ENCODE measurements around the gene NKAPD1. TPM values are rescaled to one million over a fixed set of nuclear protein-coding genes. Genes with fewer than 3 reads are reported as not detected.

The NKAPD1 gene
- total RNA-seq, 8 experiments from 2014 or later = 21.8 to 42.5 (median 37.1) TPM

DNA sequence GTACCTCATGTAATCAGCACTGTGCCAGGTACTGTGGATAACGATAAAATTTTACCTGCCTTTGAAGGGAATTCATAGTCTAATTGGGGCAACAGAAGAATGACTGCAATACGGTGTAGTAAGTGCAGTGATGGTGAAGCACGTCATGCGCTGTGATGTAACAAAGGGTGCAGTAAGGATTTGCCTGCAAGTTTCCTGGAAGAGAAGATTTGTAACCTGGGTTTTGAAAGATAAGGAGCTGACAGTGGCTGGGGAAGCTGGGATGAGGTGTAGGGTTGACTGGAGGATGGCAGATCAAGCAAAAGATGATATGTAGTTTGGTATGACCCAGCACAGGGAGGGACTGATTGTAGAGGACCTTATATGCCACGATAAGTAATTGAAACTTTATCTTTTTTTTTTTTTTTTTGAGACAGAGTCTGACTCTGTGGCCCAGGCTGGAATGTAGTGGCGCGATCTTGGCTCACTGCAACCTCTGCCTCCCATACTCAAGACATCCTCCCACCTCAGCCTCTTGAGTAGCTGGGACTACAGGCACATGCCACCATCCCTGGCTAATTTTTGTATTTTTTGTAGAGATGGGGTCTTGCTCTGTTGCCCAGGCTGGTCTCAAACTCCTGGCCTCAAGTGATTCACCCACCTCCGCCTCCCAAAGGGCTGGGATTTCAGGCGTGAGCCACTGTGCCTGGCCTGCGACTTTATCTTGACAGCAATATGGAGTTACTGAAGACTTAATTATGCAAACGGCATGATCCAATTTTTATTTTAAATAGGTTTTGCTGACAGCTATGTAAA is 23.8 kb downstream of the NKAPD1 start:
- ATAC-seq (replicated peaks in 6 of 8) = no peak
- WGBS, 10 experiments = 70 to 98% (median 88%) methylated on average over 3 to 10 of the region's 11 CpGs
- in situ Hi-C loops (cut with MboI; ENCODE audit: low pct_unique_long_range_greater_than_20kb in 2 of 9, low sequenced_read_pairs in 9 of 9, unreplicated experiment in 9 of 9) = loop anchor here in 1 of 9 experiments (25.0 kb wide), 1 partner anchor 164 kb away; the partner anchor contains the start of gene PLET1
- Histone ChIP-seq H3K4me1 (replicated peaks in 1 of 2) (no peaks in the 10 kb centered on the region), H3K27ac (no peak overlapping the region), H3K4me3 (no peak overlapping the region)

GRCh38 chr11:112100462-112100861 is 26.4 kb downstream of the NKAPD1 start:
- in situ Hi-C loops (cut with MboI; ENCODE audit: low pct_unique_long_range_greater_than_20kb in 2 of 9, low sequenced_read_pairs in 9 of 9, unreplicated experiment in 9 of 9) = no loop called here
- Histone ChIP-seq H3K4me3 (no peak overlapping the region), H3K4me1 (replicated peaks in 1 of 2) (no peaks in the 10 kb centered on the region), H3K27ac (no peak overlapping the region)
- ATAC-seq (replicated peaks in 6 of 8) = no peak
- 61 to 100% (median 82%) methylated on average over 1 to 2 of the region's 2 CpGs; no CpG with 5 or more reads in 5 of the 10 experiments for WGBS, 10 experiments

DNA sequence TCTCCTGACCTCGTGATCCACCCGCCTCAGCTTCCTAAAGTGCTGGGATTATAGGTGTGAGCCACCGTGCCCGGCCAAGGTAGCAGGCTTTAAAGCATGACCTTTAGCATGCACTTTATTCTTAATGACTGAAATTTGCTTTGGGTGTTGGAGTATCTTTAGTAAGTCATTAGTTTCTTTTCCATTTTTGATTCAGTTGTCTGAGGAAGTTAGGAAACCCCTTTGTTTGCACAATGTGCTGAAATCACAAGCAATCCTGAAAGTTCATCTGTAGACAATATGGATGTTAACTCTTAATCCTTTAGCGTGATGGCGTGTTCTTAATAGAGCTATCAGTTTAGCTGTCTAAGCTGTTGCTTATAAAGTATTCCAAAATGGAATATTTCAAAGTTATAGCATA is 29.3 kb downstream of the NKAPD1 start:
- H3K4me1 ChIP-seq (replicated peaks in 1 of 2) = no peaks in the 10 kb centered on the region
- H3K4me3 ChIP-seq = no peak overlapping the region
- no peak for ATAC-seq (replicated peaks in 6 of 8)
- H3K27ac ChIP-seq = no peak overlapping the region
- in situ Hi-C loops (cut with MboI; ENCODE audit: low pct_unique_long_range_greater_than_20kb in 2 of 9, low sequenced_read_pairs in 9 of 9, unreplicated experiment in 9 of 9) = no loop called here
- 40 to 100% (median 93%) methylated on average over 1 to 6 of the region's 6 CpGs for WGBS, 10 experiments

- 91 to 100% (median 96%) methylated on average over 4 to 8 of the region's 8 CpGs; no CpG with 5 or more reads in 7 of the 10 experiments for WGBS, 10 experiments
- H3K4me1 ChIP-seq (replicated peaks in 1 of 2) = no peaks in the 10 kb centered on the region
- H3K27ac ChIP-seq = no peak overlapping the region
- in situ Hi-C loops (cut with MboI; ENCODE audit: low pct_unique_long_range_greater_than_20kb in 2 of 9, low sequenced_read_pairs in 9 of 9, unreplicated experiment in 9 of 9) = no loop called here
- no peak overlapping the region for H3K4me3 ChIP-seq
- peak in 1 of 8 experiments; percentile 51 for ATAC-seq (replicated peaks in 6 of 8)
Measured at GRCh38 chr11:112106070-112106469, 32.0 kb downstream of the NKAPD1 start.

DNA sequence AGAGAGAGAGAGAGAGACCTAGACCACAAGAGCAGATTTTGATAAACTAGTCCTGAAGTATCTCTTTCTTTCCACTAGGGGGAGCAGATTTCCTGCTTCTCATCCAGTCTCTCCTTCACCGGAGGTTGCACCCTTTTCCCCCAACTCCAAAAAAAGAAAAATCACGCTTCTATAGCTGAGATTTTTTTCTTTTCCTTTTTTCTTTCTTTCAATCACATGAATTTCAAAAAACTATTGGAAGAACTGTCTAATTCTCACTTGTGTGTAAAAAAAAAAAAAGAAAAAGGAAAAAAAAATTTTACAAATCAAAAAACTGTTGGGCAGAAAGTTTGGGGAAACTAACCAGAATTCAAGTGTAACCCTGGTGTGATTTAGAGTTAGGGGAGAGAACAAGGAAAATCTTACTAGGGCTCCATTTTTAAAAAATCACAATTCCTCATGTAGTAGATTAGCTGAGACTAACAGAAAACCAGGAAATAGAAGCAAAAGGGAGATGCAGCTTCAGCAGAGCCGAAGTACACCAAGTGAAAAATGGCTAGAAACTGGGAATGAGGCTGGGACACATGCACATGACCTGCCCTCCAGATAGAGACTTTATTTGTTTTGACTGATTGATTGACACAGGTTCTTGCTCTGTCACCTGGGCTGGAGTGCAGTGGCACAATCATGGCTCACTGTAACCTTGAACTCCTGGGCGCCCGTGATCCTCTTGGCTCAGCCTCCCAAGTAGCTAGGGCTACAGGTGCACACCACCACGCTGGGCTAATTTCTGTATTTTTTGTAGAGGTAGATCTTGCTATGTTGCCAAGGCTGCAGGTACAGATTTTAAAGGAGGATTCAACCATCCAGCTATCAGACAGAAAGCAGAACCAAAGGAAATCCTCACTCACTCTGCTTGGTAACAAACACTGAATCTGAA is 39.7 kb downstream of the NKAPD1 start:
- Histone ChIP-seq H3K27ac (no peak overlapping the region), H3K4me1 (replicated peaks in 1 of 2) (no peaks in the 10 kb centered on the region), H3K4me3 (no peak overlapping the region)
- WGBS, 10 experiments = 44 to 100% (median 66%) methylated on average over 1 to 6 of the region's 6 CpGs
- in situ Hi-C loops (cut with MboI; ENCODE audit: low pct_unique_long_range_greater_than_20kb in 2 of 9, low sequenced_read_pairs in 9 of 9, unreplicated experiment in 9 of 9) = no loop called here
- peak in 6 of 8 experiments; percentile 51 to 79 (median 65) for ATAC-seq (replicated peaks in 6 of 8)

- in situ Hi-C loops (cut with MboI; ENCODE audit: low pct_unique_long_range_greater_than_20kb in 2 of 9, low sequenced_read_pairs in 9 of 9, unreplicated experiment in 9 of 9) = no loop called here
- no peak overlapping the region for H3K27ac ChIP-seq
- H3K4me1 ChIP-seq (replicated peaks in 1 of 2) = no peaks in the 10 kb centered on the region
- no peak for ATAC-seq (replicated peaks in 6 of 8)
- H3K4me3 ChIP-seq = no peak overlapping the region
- 73 to 100% (median 93%) methylated on average over 2 of the region's 2 CpGs; no CpG with 5 or more reads in 1 of the 10 experiments for WGBS, 10 experiments
Measured at GRCh38 chr11:112114460-112114859, 40.4 kb downstream of the NKAPD1 start.

GRCh38 chr11:112115386-112115785 is 41.3 kb downstream of the NKAPD1 start:
- no peak overlapping the region for H3K4me3 ChIP-seq
- WGBS, 10 experiments = 53 to 100% (median 81%) methylated on average over 1 to 5 of the region's 5 CpGs
- H3K4me1 ChIP-seq (replicated peaks in 1 of 2) = no peaks in the 10 kb centered on the region
- H3K27ac ChIP-seq = no peak overlapping the region
- no peak for ATAC-seq (replicated peaks in 6 of 8)
- in situ Hi-C loops (cut with MboI; ENCODE audit: low pct_unique_long_range_greater_than_20kb in 2 of 9, low sequenced_read_pairs in 9 of 9, unreplicated experiment in 9 of 9) = no loop called here

DNA sequence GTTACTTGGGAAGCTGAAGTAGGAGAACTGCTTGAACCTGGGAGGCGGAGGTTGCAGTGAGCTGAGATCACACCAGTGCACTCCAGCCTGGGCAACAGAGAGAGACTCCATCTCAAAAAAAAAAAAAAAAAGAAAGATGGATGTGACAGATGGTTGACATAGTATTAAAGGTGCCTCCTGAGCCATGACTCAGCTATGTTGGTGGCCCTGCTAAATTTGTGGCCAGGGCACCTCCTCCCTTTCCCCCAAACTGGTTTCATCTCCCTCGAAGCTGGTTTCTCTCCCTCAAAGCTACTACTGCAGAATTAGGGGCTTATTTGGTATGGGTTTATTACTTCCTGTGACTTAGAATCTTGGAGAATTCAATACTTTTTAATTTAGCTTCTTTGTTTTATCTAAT is 44.1 kb downstream of the NKAPD1 start:
- 57 to 100% (median 93%) methylated on average over 1 to 2 of the region's 2 CpGs; no CpG with 5 or more reads in 6 of the 10 experiments for WGBS, 10 experiments
- Histone ChIP-seq H3K27ac (no peak overlapping the region), H3K4me3 (no peak overlapping the region), H3K4me1 (replicated peaks in 1 of 2) (no peaks in the 10 kb centered on the region)
- ATAC-seq (replicated peaks in 6 of 8) = no peak
- in situ Hi-C loops (cut with MboI; ENCODE audit: low pct_unique_long_range_greater_than_20kb in 2 of 9, low sequenced_read_pairs in 9 of 9, unreplicated experiment in 9 of 9) = no loop called here

GRCh38 chr11:112121981-112122615 is 48.0 kb downstream of the NKAPD1 start:
- in situ Hi-C loops (cut with MboI; ENCODE audit: low pct_unique_long_range_greater_than_20kb in 2 of 9, low sequenced_read_pairs in 9 of 9, unreplicated experiment in 9 of 9) = no loop called here
- WGBS, 10 experiments = 74 to 100% (median 93%) methylated on average over 1 to 4 of the region's 5 CpGs; no CpG with 5 or more reads in 1 of the 10 experiments
- H3K4me1 ChIP-seq (replicated peaks in 1 of 2) = no peaks in the 10 kb centered on the region
- H3K4me3 ChIP-seq = no peak overlapping the region
- ATAC-seq (replicated peaks in 6 of 8) = peak in 1 of 8 experiments; percentile 51
- no peak overlapping the region for H3K27ac ChIP-seq

GRCh38 chr11:112123129-112123528 is 49.0 kb downstream of the NKAPD1 start:
- peaks cover 0 to under 1% of the 10 kb centered on the region in 2 donors for H3K4me1 ChIP-seq (replicated peaks in 1 of 2)
- ATAC-seq (replicated peaks in 6 of 8) = peak in 3 of 8 experiments; percentile 20 to 76 (median 44)
- no peak overlapping the region for H3K27ac ChIP-seq
- in situ Hi-C loops (cut with MboI; ENCODE audit: low pct_unique_long_range_greater_than_20kb in 2 of 9, low sequenced_read_pairs in 9 of 9, unreplicated experiment in 9 of 9) = no loop called here
- H3K4me3 ChIP-seq = no peak overlapping the region
- 14 to 100% (median 83%) methylated on average over 1 to 4 of the region's 4 CpGs; no CpG with 5 or more reads in 1 of the 10 experiments for WGBS, 10 experiments

DNA sequence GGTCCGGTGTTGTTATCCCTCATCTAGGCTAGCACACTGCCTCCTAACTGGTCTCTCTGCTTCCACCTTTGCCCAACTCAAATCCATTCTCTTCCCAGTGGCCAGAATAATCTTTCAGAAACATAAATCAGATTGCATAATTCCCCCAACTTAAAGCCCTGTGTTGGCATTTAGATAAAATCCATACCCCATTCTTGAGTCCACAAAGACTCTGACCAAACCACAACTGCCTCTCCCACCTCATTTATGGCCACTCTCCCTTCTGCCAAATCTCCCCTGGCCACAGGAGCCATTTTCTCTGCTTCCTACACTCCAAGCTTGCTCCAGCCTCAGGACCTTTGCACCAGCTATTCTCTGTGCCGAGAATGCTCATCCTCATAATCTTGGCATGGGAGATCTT is 53.0 kb downstream of the NKAPD1 start:
- WGBS, 10 experiments = 57 to 100% (median 100%) methylated on average over 1 of the region's 2 CpGs; no CpG with 5 or more reads in 3 of the 10 experiments
- peaks cover 7 to 9% of the 10 kb centered on the region in 2 donors for H3K4me1 ChIP-seq (replicated peaks in 1 of 2)
- H3K4me3 ChIP-seq = no peak overlapping the region
- in situ Hi-C loops (cut with MboI; ENCODE audit: low pct_unique_long_range_greater_than_20kb in 2 of 9, low sequenced_read_pairs in 9 of 9, unreplicated experiment in 9 of 9) = no loop called here
- no peak overlapping the region for H3K27ac ChIP-seq
- no peak for ATAC-seq (replicated peaks in 6 of 8)

DNA sequence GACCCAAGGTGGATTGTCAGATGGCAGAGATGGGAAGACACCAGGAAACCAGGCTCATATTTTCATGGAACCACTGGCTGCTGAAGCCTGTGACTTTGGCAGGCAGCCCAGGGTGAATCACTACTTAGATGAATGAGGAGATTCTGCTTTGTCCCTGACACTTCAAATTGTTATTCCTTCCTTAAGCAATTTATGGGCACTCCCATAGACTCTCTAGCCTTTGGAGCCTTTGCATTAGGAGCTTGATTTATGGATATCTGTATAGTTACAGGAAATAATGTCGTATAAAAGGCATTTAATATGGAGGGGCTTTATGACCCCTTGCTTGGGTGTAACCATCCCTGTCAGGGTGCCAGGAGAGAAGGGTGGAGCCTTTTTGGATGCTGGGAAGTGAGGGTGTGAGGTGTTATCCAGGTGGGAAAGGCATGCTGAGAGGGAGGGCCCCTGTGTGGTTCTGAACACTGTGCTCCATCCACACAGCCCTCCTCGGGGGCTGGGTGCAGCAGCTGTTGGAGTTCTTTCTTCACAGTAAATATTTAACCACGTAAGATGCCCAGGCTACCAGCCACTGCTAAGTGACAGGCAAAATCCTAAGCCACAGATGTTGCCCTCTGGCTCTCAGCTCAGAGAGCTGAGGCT is 54.5 kb downstream of the NKAPD1 start:
- no peak overlapping the region for H3K4me3 ChIP-seq
- H3K4me1 ChIP-seq (replicated peaks in 1 of 2) = peaks cover 7 to 9% of the 10 kb centered on the region in 2 donors
- peak; percentile 89 to 98 (median 95) for ATAC-seq (replicated peaks in 6 of 8)
- WGBS, 10 experiments = 0 to 20% (median 10%) methylated on average over 1 to 3 of the region's 3 CpGs; no CpG with 5 or more reads in 5 of the 10 experiments
- H3K27ac ChIP-seq = no peak overlapping the region
- in situ Hi-C loops (cut with MboI; ENCODE audit: low pct_unique_long_range_greater_than_20kb in 2 of 9, low sequenced_read_pairs in 9 of 9, unreplicated experiment in 9 of 9) = no loop called here

Measured in motor neuron (in vitro differentiated cells).